Endothelial cell of umbilical vein (primary cell): Measurements from ENCODE around the gene SLFN12L. TPM values are rescaled to one million over a fixed set of nuclear protein-coding genes. Genes with fewer than 3 reads are reported as not detected.
A peak's percentile ranks its signal among the peaks of the same experiment; 100 is the strongest.

ENCODE experiments used
- BruUV-seq: library from RNA; stranded (reverse); fragments of 400-500 nt; replicated peaks from 2 replicates; lab custom pipeline; 2021; lab: Mats Ljungman, UMichigan
- CTCF ChIA-PET: fragments of 300-600, 350-600 bp; sonication (Branson Sonifier 250); formaldehyde crosslinking; loops from one replicate; lab custom pipeline; 2021; ENCODE audit warnings: antibody characterized with exemption, inconsistent platforms; lab: Charles Lee
- POLR2A ChIA-PET: fragments of 300-600, 350-600 bp; sonication (Branson Sonifier 250); formaldehyde crosslinking; loops from one replicate; lab custom pipeline; 2021; ENCODE audit warnings: antibody characterized with exemption, inconsistent platforms; lab: Charles Lee
- DNase-seq: peaks from one replicate; pipeline ENCODE4 v3.0.0-alpha.2; 2011; ENCODE audit warnings: low read depth, low spot score
- FAIRE-seq: peaks from 2 replicates; lab custom pipeline; 2011; peaks lifted over from hg19 to GRCh38; lab: Jason Lieb, UNC
- H2AFZ ChIP-seq: 2 replicates; pipeline ENCODE4 v1.6.0; 2012; ENCODE audit warnings: low read depth, low read length, control low read depth, inconsistent platforms
- H3K27ac ChIP-seq: 2 replicates; pipeline ENCODE4 v1.5.1; 2011; ENCODE audit warnings: low read depth, mild to moderate bottlenecking, control low read depth, low read length, moderate library complexity; ENCODE audit not compliant: insufficient read depth
- H3K27me3 ChIP-seq, 2 experiments: 2 replicates each; pipeline versions ENCODE4 v1.6.0 to v1.6.1; 2011; ENCODE audit warnings: low read length in 2 of 2, mixed read lengths in 1 of 2; ENCODE audit not compliant: control insufficient read depth in 2 of 2, insufficient read depth in 2 of 2
- H3K36me3 ChIP-seq, 2 experiments: 2 replicates in 1 of 2; 3 replicates in 1 of 2; pipeline ENCODE4 v1.5.1; 2011; ENCODE audit warnings: low read length in 2 of 2, mild to moderate bottlenecking in 1 of 2, moderate library complexity in 1 of 2; ENCODE audit not compliant: control insufficient read depth in 2 of 2, insufficient read depth in 2 of 2; ENCODE audit errors: extremely low read depth in 1 of 2
- H3K4me1 ChIP-seq: 3 replicates; pipeline ENCODE4 v1.5.1; 2011; ENCODE audit warnings: mild to moderate bottlenecking, low read length; ENCODE audit not compliant: control insufficient read depth, insufficient read depth; ENCODE audit errors: extremely low read depth
- H3K4me2 ChIP-seq: 2 replicates; pipeline ENCODE4 v1.6.1; 2011; ENCODE audit warnings: low read length, control low read depth, mixed read lengths; ENCODE audit not compliant: insufficient read depth
- H3K4me3 ChIP-seq, 3 experiments: fragments of 200-600 bp in 1 of 3; sonication (generic), shearing (Covaris generic) in 1 of 3; replicated peaks in 1 of 3; 2 replicates each; pipeline ENCODE4 v1.5.1; 2011 to 2016; ENCODE audit warnings: control low read depth in 3 of 3, low read length in 3 of 3, mild to moderate bottlenecking in 2 of 3, inconsistent platforms in 1 of 3, low read depth in 1 of 3, moderate library complexity in 1 of 3; ENCODE audit not compliant: insufficient read depth in 1 of 3
- H3K79me2 ChIP-seq: 2 replicates; pipeline ENCODE4 v1.6.0; 2012; ENCODE audit warnings: low read length, inconsistent platforms; ENCODE audit not compliant: control insufficient read depth, insufficient read depth
- H3K9ac ChIP-seq: replicated peaks from 2 replicates; pipeline ENCODE3; 2011; ENCODE audit warnings: low read length, control low read depth; ENCODE audit not compliant: insufficient read depth; ENCODE audit errors: extremely low read depth
- H3K9me1 ChIP-seq: replicated peaks from 3 replicates; pipeline ENCODE4 v1.6.0; 2011; ENCODE audit warnings: mild to moderate bottlenecking, low read length; ENCODE audit not compliant: control insufficient read depth, insufficient read depth; ENCODE audit errors: extremely low read depth
- H3K9me3 ChIP-seq: replicated peaks from 2 replicates; pipeline ENCODE4 v1.5.1; 2012; ENCODE audit warnings: low read length, inconsistent platforms; ENCODE audit not compliant: control insufficient read depth, insufficient read depth
- H4K20me1 ChIP-seq: replicated peaks from 2 replicates; pipeline ENCODE3; 2011; ENCODE audit warnings: mild to moderate bottlenecking, low read length; ENCODE audit not compliant: control insufficient read depth, insufficient read depth; ENCODE audit errors: extremely low read depth
- EZH2 ChIP-seq: IDR thresholded peaks from 2 replicates; pipeline ENCODE4 v1.6.1; 2012; ENCODE audit warnings: borderline replicate concordance, low read depth, mild to moderate bottlenecking, moderate library complexity, low read length, inconsistent platforms; ENCODE audit not compliant: severe bottlenecking
- FOS ChIP-seq: IDR thresholded peaks from 2 replicates; pipeline ENCODE4 v1.6.1; 2011; ENCODE audit warnings: mild to moderate bottlenecking, low read length, moderate library complexity, borderline replicate concordance; ENCODE audit not compliant: insufficient read depth
- GATA2 ChIP-seq: IDR thresholded peaks from 2 replicates; pipeline ENCODE4 v1.7.0; 2011; ENCODE audit warnings: low read depth, mild to moderate bottlenecking, moderate library complexity, mixed read lengths, low read length; ENCODE audit not compliant: insufficient read length, insufficient read depth
- MAX ChIP-seq: IDR thresholded peaks from 2 replicates; pipeline ENCODE4 v1.6.1; 2011; ENCODE audit not compliant: insufficient read depth, insufficient read length
- MYC ChIP-seq: IDR thresholded peaks from one replicate; pipeline ENCODE4 v1.6.1; 2011; ENCODE audit warnings: mild to moderate bottlenecking, low read depth, low read length
- POLR2A ChIP-seq: IDR thresholded peaks from 2 replicates; pipeline ENCODE4 v1.6.1; 2012; ENCODE audit warnings: low read depth, mild to moderate bottlenecking, control low read depth, low read length
- POLR2AphosphoS5 ChIP-seq: IDR thresholded peaks from 2 replicates; pipeline ENCODE4 v1.6.1; 2012; ENCODE audit warnings: low read depth, mild to moderate bottlenecking, control low read depth, low read length, moderate library complexity; ENCODE audit not compliant: insufficient read depth
- dilution Hi-C: fragments of 300-500 bp; cut with MboI; formaldehyde crosslinking; loops from one replicate; pipeline ENCODE4 v1.15.0; 2019; ENCODE audit warnings: low sequenced_read_pairs; ENCODE audit not compliant: extremely low pct_ligation_motif_present
- intact Hi-C: fragments of 100-400 bp; cut with micrococcal nuclease; formaldehyde crosslinking; loops from one replicate; pipeline ENCODE4 v1.10.0; 2022
- polyA plus RNA-seq, 4 experiments: library from polyadenylated mRNA; depleted of rRNA in 3 of 4; stranded (reverse) in 3 of 4; unstranded in 1 of 4; fragments of >200 nt; gene quantifications; 2 replicates each; pipeline versions ENCODE4 v1.2.1 to v1.2.3, GENCODE V29; 2011 to 2012; ENCODE audit warnings: missing spikeins in 1 of 4
- total RNA-seq: library from RNA; stranded (reverse); gene quantifications from 2 replicates; pipeline ENCODE4 v1.2.3, GENCODE V29; 2021

Gene SLFN12L
- total and polyA plus RNA-seq, 2 donors (not counting 3 experiments of a cell fraction or from before 2014, with no cell fraction given), result not detected

- peaks cover 44% of the 10 kb centered on the region for H3K4me1 ChIP-seq
- H3K9me1 ChIP-seq, result peaks cover 2% of the 10 kb centered on the region
- peak overlapping the region; percentile 67 for H3K9ac ChIP-seq
- TSS peak; percentile 81 for BruUV-seq
- peak overlapping the region; percentile 52 for H3K27ac ChIP-seq
- peak overlapping the region; percentile 77 for H3K4me2 ChIP-seq
- no peaks in the 10 kb centered on the region for H4K20me1 ChIP-seq
- no peaks in the 10 kb centered on the region for H3K27me3 ChIP-seq
- no peaks in the 10 kb centered on the region for H3K36me3 ChIP-seq
- no peak for FAIRE-seq
- DNase-seq, result no peak
- no peaks in the 10 kb centered on the region for H3K79me2 ChIP-seq
- ChIA-PET POLR2A (no interaction called here), CTCF (interaction anchor here (1.2 to 3.5 kb wide), 3 partner anchors 37 to 284 kb away, joined by 3 to 10 read pairs (median 3); partner anchors contain the start of gene PEX12)
- peak overlapping the region in 2 of 3 experiments; percentile 1 to 38 for H3K4me3 ChIP-seq
- intact Hi-C loops (loop anchor here (1.0 to 10.0 kb wide), 5 partner anchors 37 to 1127 kb away; partner anchors contain the start of genes LIG3, PEX12 and SLFN5), dilution Hi-C loops (loop anchor here (25.0 kb wide), 1 partner anchor 229 kb away; no protein-coding TSS in a partner anchor)
- peak overlapping the region; percentile 48 for H2AFZ ChIP-seq
- TF ChIP-seq EZH2, result no peak
- TF ChIP-seq POLR2AphosphoS5, result no peak
- no peak for TF ChIP-seq GATA2
- no peak for TF ChIP-seq POLR2A
- no peak for TF ChIP-seq MAX
- no peak for TF ChIP-seq FOS
- TF ChIP-seq MYC, result no peak
- H3K9me3 ChIP-seq, result no peaks in the 10 kb centered on the region
Measured at GRCh38 chr17:35541434-35541833, 4.0 kb upstream of the SLFN12L start.
